Neuron (in vitro differentiated cells): ENCODE data around the gene KDSR.

Experiments used
- H2AFZ ChIP-seq: one replicate; pipeline ENCODE4 v1.6.1; 2013; ENCODE audit warnings: low read depth, mild to moderate bottlenecking, inconsistent platforms, low read length, moderate library complexity
- H3K27me3 ChIP-seq: one replicate; pipeline ENCODE4 v1.6.1; 2013; ENCODE audit warnings: low read length; ENCODE audit not compliant: insufficient read depth
- H3K36me3 ChIP-seq: one replicate; pipeline ENCODE4 v1.6.1; 2013; ENCODE audit warnings: low read length; ENCODE audit not compliant: insufficient read depth
- H3K4me1 ChIP-seq: one replicate; pipeline ENCODE4 v1.6.1; 2013; ENCODE audit warnings: low read length; ENCODE audit not compliant: insufficient read depth
- H3K4me3 ChIP-seq: 2 replicates; pipeline ENCODE4 v1.5.1; 2013; ENCODE audit warnings: mild to moderate bottlenecking, low read length, moderate library complexity
- H3K9me3 ChIP-seq: one replicate; pipeline ENCODE4 v1.6.1; 2013; ENCODE audit warnings: low read length

Gene KDSR

GRCh38 chr18:63367053-63367953 is at the start of gene KDSR:
Gene KDSR, minus strand, starts transcription at chr18:63367206. Its CDS starts 88 bp downstream, at chr18:63367118.
- Histone ChIP-seq H3K27me3 (no peaks in the 10 kb centered on the region), H3K9me3 (no peaks in the 10 kb centered on the region), H2AFZ (peak within 1 kb of the TSS; percentile 91), H3K4me3 (peak within 1 kb of the TSS; percentile 95), H3K36me3 (peaks cover 4% of the 10 kb centered on the region), H3K4me1 (peaks cover 14% of the 10 kb centered on the region)

GRCh38 chr18:63412953-63413352 is 45.9 kb upstream of the KDSR start:
- Histone ChIP-seq H3K36me3 (peaks cover 83% of the 10 kb centered on the region), H3K4me3 (no peak overlapping the region)

GRCh38 chr18:63410792-63411191 is 43.8 kb upstream of the KDSR start:
- H3K4me1 ChIP-seq, result no peaks in the 10 kb centered on the region
- peaks cover 74% of the 10 kb centered on the region for H3K36me3 ChIP-seq
- H3K27me3 ChIP-seq, result no peaks in the 10 kb centered on the region
- peaks cover under 1% of the 10 kb centered on the region for H3K9me3 ChIP-seq
- H2AFZ ChIP-seq, result no peak overlapping the region
- H3K4me3 ChIP-seq, result no peak overlapping the region

More at GRCh38 chr18:63412953-63413352, 45.9 kb upstream of the KDSR start:
- H2AFZ ChIP-seq, result no peak overlapping the region
- no peaks in the 10 kb centered on the region for H3K27me3 ChIP-seq
- H3K9me3 ChIP-seq, result peaks cover 6% of the 10 kb centered on the region
- H3K4me1 ChIP-seq, result no peaks in the 10 kb centered on the region

GRCh38 chr18:63409301-63409700 is 42.3 kb upstream of the KDSR start:
- no peaks in the 10 kb centered on the region for H3K27me3 ChIP-seq
- H3K4me3 ChIP-seq, result no peak overlapping the region
- H3K4me1 ChIP-seq, result no peaks in the 10 kb centered on the region
- H2AFZ ChIP-seq, result no peak overlapping the region
- H3K36me3 ChIP-seq, result peaks cover 65% of the 10 kb centered on the region
- no peaks in the 10 kb centered on the region for H3K9me3 ChIP-seq

GRCh38 chr18:63407734-63408133 is 40.7 kb upstream of the KDSR start:
- Histone ChIP-seq H3K9me3 (no peaks in the 10 kb centered on the region), H3K36me3 (peaks cover 72% of the 10 kb centered on the region), H3K4me1 (no peaks in the 10 kb centered on the region), H3K27me3 (no peaks in the 10 kb centered on the region), H3K4me3 (no peak overlapping the region), H2AFZ (no peak overlapping the region)

- Histone ChIP-seq H3K4me3 (no peak overlapping the region), H3K4me1 (no peaks in the 10 kb centered on the region), H2AFZ (no peak overlapping the region), H3K9me3 (no peaks in the 10 kb centered on the region), H3K27me3 (no peaks in the 10 kb centered on the region), H3K36me3 (peaks cover 75% of the 10 kb centered on the region)
Observed at GRCh38 chr18:63405986-63406385, 39.0 kb upstream of the KDSR start.

GRCh38 chr18:63402246-63403162 is 35.5 kb upstream of the KDSR start:
- Histone ChIP-seq H2AFZ (no peak overlapping the region), H3K9me3 (no peaks in the 10 kb centered on the region), H3K4me1 (no peaks in the 10 kb centered on the region), H3K36me3 (peaks cover 73% of the 10 kb centered on the region), H3K27me3 (no peaks in the 10 kb centered on the region), H3K4me3 (no peak overlapping the region)

- Histone ChIP-seq H3K36me3 (peaks cover 88% of the 10 kb centered on the region), H3K4me1 (no peaks in the 10 kb centered on the region), H3K4me3 (no peak overlapping the region)
Observed at GRCh38 chr18:63399300-63399699, 32.3 kb upstream of the KDSR start.

GRCh38 chr18:63397349-63397748 is 30.3 kb upstream of the KDSR start:
- H2AFZ ChIP-seq, result no peak overlapping the region
- no peaks in the 10 kb centered on the region for H3K4me1 ChIP-seq
- no peaks in the 10 kb centered on the region for H3K9me3 ChIP-seq
- H3K4me3 ChIP-seq, result no peak overlapping the region
- no peaks in the 10 kb centered on the region for H3K27me3 ChIP-seq
- H3K36me3 ChIP-seq, result peaks cover 85% of the 10 kb centered on the region

More at GRCh38 chr18:63399300-63399699, 32.3 kb upstream of the KDSR start:
- no peaks in the 10 kb centered on the region for H3K9me3 ChIP-seq
- H2AFZ ChIP-seq, result no peak overlapping the region
- H3K27me3 ChIP-seq, result no peaks in the 10 kb centered on the region

GRCh38 chr18:63395503-63395902 is 28.5 kb upstream of the KDSR start:
- Histone ChIP-seq H3K27me3 (no peaks in the 10 kb centered on the region), H3K9me3 (no peaks in the 10 kb centered on the region), H3K4me3 (no peak overlapping the region), H3K4me1 (no peaks in the 10 kb centered on the region), H2AFZ (no peak overlapping the region), H3K36me3 (peaks cover 83% of the 10 kb centered on the region)

- Histone ChIP-seq H3K4me1 (no peaks in the 10 kb centered on the region), H3K36me3 (peaks cover 82% of the 10 kb centered on the region), H3K27me3 (no peaks in the 10 kb centered on the region), H2AFZ (no peak overlapping the region), H3K9me3 (no peaks in the 10 kb centered on the region), H3K4me3 (no peak overlapping the region)
Observed at GRCh38 chr18:63394954-63395353, 27.9 kb upstream of the KDSR start.

GRCh38 chr18:63387861-63388260 is 20.9 kb upstream of the KDSR start:
- H2AFZ ChIP-seq, result no peak overlapping the region
- H3K4me3 ChIP-seq, result no peak overlapping the region
- no peaks in the 10 kb centered on the region for H3K4me1 ChIP-seq
- no peaks in the 10 kb centered on the region for H3K27me3 ChIP-seq
- H3K36me3 ChIP-seq, result peaks cover 29% of the 10 kb centered on the region
- H3K9me3 ChIP-seq, result peaks cover 2% of the 10 kb centered on the region

- Histone ChIP-seq H3K27me3 (no peaks in the 10 kb centered on the region), H2AFZ (no peak overlapping the region), H3K9me3 (peaks cover 2% of the 10 kb centered on the region), H3K4me1 (no peaks in the 10 kb centered on the region), H3K36me3 (no peaks in the 10 kb centered on the region), H3K4me3 (no peak overlapping the region)
Observed at GRCh38 chr18:63382843-63383242, 15.8 kb upstream of the KDSR start.
